ENCODE data around the gene KLF8. TPM values are rescaled to one million over a fixed set of nuclear protein-coding genes. Genes with fewer than 3 reads are reported as not detected.

The KLF8 gene
- total RNA-seq, 2 experiments from 2014 or later: 0.76 to 1.2 TPM

DNA sequence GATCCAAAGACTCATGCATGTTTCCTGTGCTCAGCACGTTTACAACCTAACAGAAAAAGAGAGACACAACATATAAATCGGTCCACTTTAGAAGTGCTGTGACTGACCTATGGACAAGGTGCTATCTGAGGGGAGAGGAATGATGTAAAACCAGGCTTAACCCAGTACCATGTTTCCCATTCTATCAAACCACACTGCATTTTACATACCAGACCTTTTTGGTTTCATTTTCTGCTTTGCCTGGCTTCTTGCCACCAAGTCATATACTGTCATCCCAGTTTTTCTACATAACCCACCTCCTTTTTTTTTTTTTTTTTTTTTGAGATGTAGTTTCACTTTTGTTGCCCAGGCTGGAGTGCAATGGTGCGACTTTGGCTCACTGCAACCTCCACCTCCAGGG is 82.2 kb downstream of the KLF8 start:
- DNase-seq (peak; percentile 21), ATAC-seq (peak; percentile 55)
- ChIA-PET POLR2A (no interaction called here), CTCF (no interaction called here)
- peaks cover 10% of the 10 kb centered on the region for H3K4me1 Mint-ChIP-seq (ENCODE audit: low read depth)
- intact Hi-C loops (cut with micrococcal nuclease): no loop called here
- H3K36me3 Mint-ChIP-seq (ENCODE audit: low read depth): no peaks in the 10 kb centered on the region
- TF ChIP-seq, protein P1, sequence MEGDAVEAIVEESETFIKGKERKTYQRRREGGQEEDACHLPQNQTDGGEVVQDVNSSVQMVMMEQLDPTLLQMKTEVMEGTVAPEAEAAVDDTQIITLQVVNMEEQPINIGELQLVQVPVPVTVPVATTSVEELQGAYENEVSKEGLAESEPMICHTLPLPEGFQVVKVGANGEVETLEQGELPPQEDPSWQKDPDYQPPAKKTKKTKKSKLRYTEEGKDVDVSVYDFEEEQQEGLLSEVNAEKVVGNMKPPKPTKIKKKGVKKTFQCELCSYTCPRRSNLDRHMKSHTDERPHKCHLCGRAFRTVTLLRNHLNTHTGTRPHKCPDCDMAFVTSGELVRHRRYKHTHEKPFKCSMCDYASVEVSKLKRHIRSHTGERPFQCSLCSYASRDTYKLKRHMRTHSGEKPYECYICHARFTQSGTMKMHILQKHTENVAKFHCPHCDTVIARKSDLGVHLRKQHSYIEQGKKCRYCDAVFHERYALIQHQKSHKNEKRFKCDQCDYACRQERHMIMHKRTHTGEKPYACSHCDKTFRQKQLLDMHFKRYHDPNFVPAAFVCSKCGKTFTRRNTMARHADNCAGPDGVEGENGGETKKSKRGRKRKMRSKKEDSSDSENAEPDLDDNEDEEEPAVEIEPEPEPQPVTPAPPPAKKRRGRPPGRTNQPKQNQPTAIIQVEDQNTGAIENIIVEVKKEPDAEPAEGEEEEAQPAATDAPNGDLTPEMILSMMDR (IDR thresholded peaks at IDR 0.05): no peak
- no peaks in the 10 kb centered on the region for H3K27me3 Mint-ChIP-seq
- no peak overlapping the region for H3K27ac Mint-ChIP-seq
- no peaks in the 10 kb centered on the region for H3K9me3 Mint-ChIP-seq
- H3K4me3 Mint-ChIP-seq: peak overlapping the region; percentile 33

DNA sequence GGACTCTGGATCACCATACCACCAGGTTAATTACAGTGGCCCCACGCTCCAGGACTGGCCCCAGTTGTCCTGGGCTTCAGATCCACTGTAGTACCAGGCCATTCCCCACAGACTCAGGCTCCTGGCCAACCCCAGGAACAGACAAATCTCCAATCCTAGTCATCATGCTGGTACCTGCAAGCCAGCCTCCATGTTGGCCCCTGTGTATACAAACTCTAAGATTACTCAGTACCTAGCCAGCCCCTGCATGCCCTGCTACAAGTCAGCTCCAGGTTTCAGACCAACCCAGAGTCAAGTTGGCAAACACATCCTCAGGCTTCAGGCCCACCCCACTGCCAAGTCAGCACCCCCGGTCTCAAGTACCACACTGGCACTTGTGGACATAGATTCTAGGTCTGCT is 85.9 kb downstream of the KLF8 start:
- intact Hi-C loops (cut with micrococcal nuclease): no loop called here
- no peak for ATAC-seq
- CTCF ChIA-PET: no interaction called here

GRCh38 chrX:56319165-56319564 is 87.0 kb downstream of the KLF8 start:
- peaks cover 2% of the 10 kb centered on the region for H3K4me1 Mint-ChIP-seq (ENCODE audit: low read depth)
- H3K9me3 Mint-ChIP-seq: no peaks in the 10 kb centered on the region
- H3K27me3 Mint-ChIP-seq: no peaks in the 10 kb centered on the region
- ChIA-PET POLR2A (no interaction called here), CTCF (no interaction called here)
- TF ChIP-seq, protein P1 (IDR thresholded peaks at IDR 0.05): no peak
- intact Hi-C loops (cut with micrococcal nuclease): no loop called here
- no peak for ATAC-seq
- no peak overlapping the region for H3K27ac Mint-ChIP-seq
- no peak overlapping the region for H3K4me3 Mint-ChIP-seq
- H3K36me3 Mint-ChIP-seq (ENCODE audit: low read depth): no peaks in the 10 kb centered on the region
- no peak for DNase-seq

More for the DNA sequence above, 85.9 kb downstream of the KLF8 start:
- Mint-ChIP-seq H3K36me3 (ENCODE audit: low read depth) (no peaks in the 10 kb centered on the region), H3K27me3 (no peaks in the 10 kb centered on the region), H3K4me1 (ENCODE audit: low read depth) (peaks cover 10% of the 10 kb centered on the region), H3K4me3 (no peak overlapping the region), H3K27ac (no peak overlapping the region), H3K9me3 (no peaks in the 10 kb centered on the region)
- no peak for DNase-seq
- TF ChIP-seq, protein P1 (IDR thresholded peaks at IDR 0.05): no peak
- POLR2A ChIA-PET: no interaction called here

Measured in activated CD8-positive, alpha-beta T cell treated with anti-CD3 and anti-CD28 coated beads for 36 hours (primary cell).